Left lobe of liver (tissue), 2 donors: ENCODE measurements around the gene CTDSPL. TPM values are rescaled to one million over a fixed set of nuclear protein-coding genes. Genes with fewer than 3 reads are reported as not detected.
A peak's percentile ranks its signal among the peaks of the same experiment; 100 is the strongest.
"Not testable (repeated sequence)": the region's sequence is repeated elsewhere in the genome, so short reads cannot be mapped to it uniquely, and the experiment has no call there.

ENCODE experiments used
- ATAC-seq: fragments of 200-7000 bp; cut with Tn5 transposase; one replicate; pipeline ENCODE4 v1.9.1; 2020; ENCODE audit warnings: mild to moderate bottlenecking, moderate library complexity
- DNase-seq: peaks from one replicate; pipeline ENCODE4 v3.0.0-alpha.2; 2020; ENCODE audit warnings: low spot score
- total RNA-seq: library from RNA; stranded (reverse); gene quantifications from one replicate; pipeline ENCODE4 v1.2.1, GENCODE V29; 2021
- donor health status: DM: no; HTN: no; CAD: no; lungs with moderate emphysema.
- donor health status: DM: no; HTN: yes; CAD: no.

The CTDSPL gene
- total RNA-seq = 22.1 TPM

DNA sequence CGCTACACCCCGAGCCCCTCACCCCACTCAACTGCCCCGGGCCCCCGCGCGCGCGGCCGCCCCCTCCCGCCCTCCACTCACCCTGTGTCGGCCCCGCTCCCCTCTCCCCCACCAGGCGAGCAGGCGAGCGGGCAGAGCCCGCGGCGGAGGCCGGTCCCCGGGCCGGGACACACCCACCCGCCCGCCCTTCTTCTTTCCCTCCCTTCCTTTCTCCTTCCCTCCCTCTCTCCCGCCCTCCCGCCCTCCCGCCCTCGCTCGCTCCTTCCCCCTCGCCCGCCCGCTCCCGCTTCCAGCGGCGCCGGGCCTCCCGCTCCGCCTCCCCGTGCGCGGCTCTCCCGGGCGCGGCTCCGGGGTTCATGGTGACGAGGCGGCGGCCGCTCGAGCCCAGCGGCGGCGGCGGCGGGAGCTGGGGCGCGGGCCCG lies at the start of gene CTDSPL:
TSS of gene CTDSPL (plus strand) at position 261 of the 422 bp plus-strand sequence. CDS start 320 bp downstream, outside the sequence.
- DNase-seq (no peak), ATAC-seq (peak; percentile 44)

DNA sequence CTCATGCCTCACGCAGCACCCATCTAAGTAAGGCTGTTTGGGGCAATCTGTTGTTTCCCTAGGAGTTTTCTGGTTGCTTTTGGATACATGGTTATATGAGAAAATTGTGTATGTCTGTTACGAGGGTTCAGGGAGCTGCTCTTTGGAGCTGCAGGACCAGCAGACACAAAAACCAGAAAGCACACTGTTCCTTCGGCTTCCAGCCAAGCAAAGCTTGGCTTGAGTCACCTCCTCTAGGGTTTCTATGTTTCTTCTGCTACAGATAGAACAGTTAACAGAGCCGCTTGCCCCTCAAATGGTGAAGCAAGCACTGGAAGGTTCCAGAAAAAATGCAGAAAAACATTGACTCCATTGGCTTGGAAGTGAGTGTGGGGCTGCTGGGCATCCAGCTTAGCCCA lies 49.2 kb upstream of the CTDSPL start:
- DNase-seq (no peak), ATAC-seq (no peak)

DNA sequence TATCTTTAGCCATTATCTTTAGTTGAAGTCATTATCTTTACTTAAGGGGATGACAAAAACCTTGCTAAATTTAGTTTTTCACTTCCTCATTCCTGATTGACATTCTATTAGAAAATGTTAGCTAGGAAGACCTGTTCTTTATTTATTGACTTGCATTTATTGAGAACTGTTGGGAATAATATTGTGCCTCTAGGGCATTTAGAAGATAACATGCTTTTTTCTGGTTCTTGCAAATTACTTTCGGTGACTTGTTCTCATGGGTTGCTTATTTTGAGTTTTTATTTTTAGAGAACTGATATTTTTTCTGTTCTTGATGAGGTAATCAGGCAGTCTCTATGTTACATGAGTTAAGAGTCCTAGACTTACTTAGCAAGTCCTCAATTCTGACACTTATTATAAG lies 48.3 kb upstream of the CTDSPL start:
- ATAC-seq (no peak), DNase-seq (no peak)

DNA sequence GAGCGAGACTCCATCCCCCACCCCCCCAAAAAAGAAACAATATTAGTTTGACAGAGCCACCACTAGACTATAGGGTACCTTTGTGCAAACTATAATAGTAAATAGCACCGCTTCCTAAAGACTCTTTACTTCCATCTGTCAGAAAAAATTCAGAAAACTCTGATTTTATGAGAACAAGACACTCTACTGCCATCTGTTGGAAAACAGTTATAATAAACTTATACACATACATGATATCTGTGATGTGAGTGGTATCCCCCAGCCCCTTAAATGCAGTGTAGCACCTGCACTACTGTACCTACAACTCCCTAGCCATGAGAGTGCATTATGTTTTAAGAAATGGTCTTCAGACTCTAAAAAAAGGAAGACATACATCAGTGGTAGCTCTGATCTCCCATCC lies 47.1 kb upstream of the CTDSPL start:
- no peak for DNase-seq
- no peak for ATAC-seq

DNA sequence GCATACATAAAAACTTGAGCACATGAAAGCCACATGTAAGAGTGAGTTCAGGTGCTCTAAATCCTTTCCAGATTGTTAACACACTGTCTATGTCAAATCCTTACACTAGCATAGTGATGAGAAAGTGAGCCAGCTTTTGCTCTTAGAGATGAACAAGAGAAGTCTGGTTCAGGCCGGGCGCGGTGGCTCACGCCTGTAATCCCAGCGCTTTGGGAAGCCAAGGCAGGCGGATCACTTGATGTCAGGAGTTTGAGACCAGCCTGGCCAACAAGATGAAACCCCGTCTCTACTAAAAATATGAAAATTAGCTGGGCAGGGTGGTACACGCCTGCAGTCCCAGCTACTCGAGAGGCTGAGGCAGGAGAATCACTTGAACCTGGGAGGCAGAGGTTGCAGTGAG lies 46.5 kb upstream of the CTDSPL start:
- ATAC-seq, DNase-seq: not testable (repeated sequence)

- no peak for ATAC-seq
- no peak for DNase-seq
Measured at GRCh38 chr3:37816271-37816670, 45.4 kb upstream of the CTDSPL start.

DNA sequence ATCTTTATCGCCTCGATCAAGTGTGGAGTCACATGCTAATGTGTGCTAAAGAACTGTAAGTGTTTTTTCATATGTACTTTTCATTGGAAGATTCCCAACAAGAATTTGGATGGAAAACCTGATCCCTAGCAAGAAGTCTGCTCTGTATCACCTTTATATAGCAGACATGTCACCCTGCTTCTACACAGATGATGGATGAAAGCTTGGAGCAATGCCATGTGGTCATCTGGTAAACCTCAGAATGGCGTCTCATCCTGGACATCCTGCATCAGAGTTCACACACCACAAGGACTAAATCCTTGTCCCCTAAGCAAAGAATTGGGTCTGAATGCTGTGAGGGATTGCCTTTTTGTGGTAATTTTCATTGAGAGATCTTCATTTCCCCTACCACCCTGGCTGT lies 42.1 kb upstream of the CTDSPL start:
- ATAC-seq (no peak), DNase-seq (no peak)

- ATAC-seq = no peak
- DNase-seq = no peak
Measured at GRCh38 chr3:37820286-37820685, 41.4 kb upstream of the CTDSPL start.

GRCh38 chr3:37823189-37823588 lies 38.5 kb upstream of the CTDSPL start:
- DNase-seq (no peak), ATAC-seq (no peak)

GRCh38 chr3:37824090-37824953 lies 37.4 kb upstream of the CTDSPL start:
- DNase-seq (no peak), ATAC-seq (no peak)

GRCh38 chr3:37824954-37825328 lies 36.7 kb upstream of the CTDSPL start:
- ATAC-seq (no peak), DNase-seq (no peak)

GRCh38 chr3:37825744-37826400 lies 35.8 kb upstream of the CTDSPL start:
- DNase-seq (no peak), ATAC-seq (no peak)

GRCh38 chr3:37826502-37826901 lies 35.2 kb upstream of the CTDSPL start:
- ATAC-seq = no peak
- DNase-seq = no peak

DNA sequence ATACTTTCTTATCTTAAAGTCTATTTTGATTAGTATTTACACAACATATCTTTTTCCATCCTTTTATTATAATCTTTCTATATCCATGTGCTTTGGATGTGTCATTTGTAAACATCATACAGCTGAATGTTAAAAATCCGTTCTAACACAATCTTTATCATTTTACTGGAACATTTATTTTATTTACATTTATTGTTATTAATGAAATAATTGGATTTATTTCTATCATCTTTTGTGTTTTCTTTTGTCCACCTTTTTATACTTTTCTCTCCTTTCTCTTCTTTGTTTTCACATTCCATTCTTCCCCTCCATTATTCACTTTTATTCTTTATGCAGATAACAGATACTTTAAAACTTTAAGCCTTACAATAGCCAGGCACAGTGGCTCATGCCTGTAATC lies 34.7 kb upstream of the CTDSPL start:
- no peak for ATAC-seq
- DNase-seq = no peak

DNA sequence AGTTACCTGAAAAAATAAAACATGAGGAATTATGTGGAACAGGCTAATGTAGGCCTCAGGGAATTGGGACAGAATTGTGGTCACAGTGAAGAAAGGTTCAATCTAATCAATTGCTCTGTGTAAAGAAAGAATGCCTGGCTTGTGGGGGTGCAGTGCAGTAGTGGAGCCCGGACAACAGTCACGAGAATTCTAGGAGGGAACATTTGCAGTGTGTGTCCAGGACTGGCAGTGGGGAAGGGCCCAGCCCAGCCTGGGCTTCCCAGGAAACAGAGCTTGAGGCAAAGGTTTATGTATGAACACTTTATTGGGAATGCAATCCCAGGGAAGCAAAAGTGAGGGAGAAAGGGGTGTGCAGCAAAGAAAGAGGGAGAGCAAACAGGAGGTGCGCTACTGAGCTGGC lies 29.2 kb upstream of the CTDSPL start:
- no peak for DNase-seq
- no peak for ATAC-seq

GRCh38 chr3:37833302-37834186 lies 28.1 kb upstream of the CTDSPL start:
- DNase-seq (no peak), ATAC-seq (no peak)

GRCh38 chr3:37836589-37836988 lies 25.1 kb upstream of the CTDSPL start:
- no peak for DNase-seq
- no peak for ATAC-seq

- DNase-seq = no peak
- no peak for ATAC-seq
Measured at GRCh38 chr3:37847689-37848088, 14.0 kb upstream of the CTDSPL start.

DNA sequence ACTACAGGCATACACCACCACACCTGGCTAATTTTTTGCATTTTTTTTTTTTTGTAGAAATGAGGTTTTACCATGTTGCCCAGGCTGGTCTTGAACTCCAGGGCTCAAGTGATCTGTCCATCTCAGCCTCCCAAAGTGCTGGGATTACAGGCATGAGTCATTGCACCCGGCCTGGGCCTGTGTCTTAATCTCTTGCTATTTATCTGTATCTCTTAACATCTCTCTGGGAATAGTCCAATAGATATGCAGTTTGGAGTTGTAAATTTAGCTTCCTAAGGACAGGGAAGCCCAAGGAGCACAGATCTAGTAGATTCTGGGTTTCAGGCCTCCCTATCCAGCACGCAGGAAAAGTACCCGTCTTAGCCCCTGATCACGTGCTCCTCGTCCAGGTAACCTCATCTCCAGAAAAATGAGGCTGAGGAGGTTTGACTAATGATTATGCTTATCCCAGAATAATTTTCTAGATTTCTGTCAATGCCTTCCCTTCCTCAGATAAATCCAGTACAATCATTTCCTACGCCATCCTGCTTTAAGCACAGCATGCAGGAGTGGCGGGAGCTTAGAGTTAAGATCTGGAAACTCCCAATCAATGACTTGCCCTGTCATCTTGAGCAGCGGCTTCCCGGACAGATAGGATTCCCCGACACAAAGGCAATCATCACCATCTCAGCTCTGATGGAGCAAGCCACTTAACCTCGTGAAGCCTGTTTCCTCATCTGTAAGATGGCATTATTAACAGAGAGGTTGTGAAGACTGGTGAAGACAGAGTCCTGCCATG lies 12.3 kb upstream of the CTDSPL start:
- no peak for ATAC-seq

GRCh38 chr3:37852097-37852496 lies 9.6 kb upstream of the CTDSPL start:
- DNase-seq = no peak
- ATAC-seq = no peak

More for the DNA sequence above, 12.3 kb upstream of the CTDSPL start:
- no peak for DNase-seq

DNA sequence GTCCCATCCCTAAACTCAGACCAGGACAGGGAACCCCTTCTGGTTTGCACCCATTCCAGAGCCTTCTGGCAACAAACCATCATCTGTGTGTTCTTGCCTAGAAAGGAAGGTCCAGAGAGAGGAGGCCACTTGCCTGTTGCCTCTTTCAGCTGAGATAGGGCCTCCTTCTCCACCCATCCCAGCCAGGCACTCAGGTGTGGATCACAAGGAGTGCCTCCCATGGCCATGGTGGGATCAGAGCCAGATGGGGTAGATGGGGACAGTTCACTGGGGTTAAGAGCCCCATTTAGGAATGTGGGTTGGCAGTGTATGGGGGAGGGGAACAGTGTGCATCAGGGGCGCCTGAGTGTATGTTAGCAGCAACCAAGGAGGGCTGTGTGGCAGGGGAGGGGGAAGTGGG lies 8.9 kb upstream of the CTDSPL start:
- DNase-seq = no peak
- no peak for ATAC-seq
